ENCODE data around the gene NEK4.

NEK4 gene

DNA sequence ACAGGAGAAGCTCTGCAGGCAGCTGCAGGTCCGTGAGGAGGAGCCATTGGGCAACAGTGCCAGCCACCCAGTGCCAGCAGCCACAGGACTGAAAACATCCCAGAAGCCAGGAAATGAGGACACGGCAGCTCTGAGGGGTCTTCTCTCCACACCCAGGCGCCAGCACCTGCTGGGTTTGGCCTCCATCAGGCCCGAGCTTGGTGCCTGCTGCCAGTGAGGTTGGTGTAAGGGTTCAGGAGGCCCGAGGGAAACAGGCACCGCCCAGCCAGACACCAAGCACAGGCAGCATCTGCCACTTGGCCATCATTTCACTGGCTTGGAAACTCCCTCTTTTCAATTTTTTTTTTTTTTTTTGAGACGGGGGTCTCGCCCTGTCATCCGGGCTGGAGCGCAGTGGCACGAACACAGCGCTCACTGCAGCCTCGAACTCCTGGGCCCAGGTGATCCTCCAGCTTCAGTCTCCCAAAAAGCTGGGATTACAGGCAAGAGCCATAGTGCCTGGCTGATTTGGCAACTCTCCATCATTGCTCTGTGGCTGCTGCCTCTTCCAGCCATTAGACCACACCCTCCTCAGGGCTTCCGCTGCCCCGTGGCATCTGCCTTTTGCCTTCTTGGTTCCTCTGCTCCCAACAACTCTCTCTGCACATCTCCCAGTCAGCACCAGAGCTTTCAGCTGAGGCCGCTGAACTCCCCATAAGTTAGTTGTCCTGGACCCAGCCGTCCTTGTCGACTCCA is 22.4 kb upstream of the NEK4 start:
- no peak for DNase-seq (ENCODE audit: low read depth)

- DNase-seq (ENCODE audit: low read depth), result no peak
Measured at GRCh38 chr3:52792413-52792812, 21.7 kb upstream of the NEK4 start.

- no peak for DNase-seq (ENCODE audit: low read depth)
Measured at GRCh38 chr3:52791928-52792327, 21.2 kb upstream of the NEK4 start.

- no peak for DNase-seq (ENCODE audit: low read depth)
Measured at GRCh38 chr3:52791366-52791765, 20.6 kb upstream of the NEK4 start.

DNA sequence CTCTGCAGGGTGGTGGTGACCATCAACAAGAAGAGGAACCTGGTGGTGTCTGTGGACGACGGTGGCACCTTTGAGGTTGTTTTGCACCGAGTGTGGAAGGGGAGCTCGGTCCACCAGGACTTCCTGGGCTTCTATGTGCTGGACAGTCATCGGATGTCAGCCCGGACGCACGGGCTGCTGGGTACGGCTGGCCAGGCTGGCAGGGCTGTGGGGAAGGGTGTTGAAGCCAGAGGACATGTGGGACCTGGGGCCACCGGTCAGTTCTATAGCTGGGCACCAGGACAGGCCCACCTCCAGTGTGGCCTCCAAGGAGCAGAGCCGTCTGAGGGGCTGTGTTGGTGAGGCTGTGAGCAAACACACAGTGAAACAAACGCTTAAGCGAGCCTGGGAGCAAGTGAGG is 20.0 kb upstream of the NEK4 start:
- no peak for DNase-seq (ENCODE audit: low read depth)

DNA sequence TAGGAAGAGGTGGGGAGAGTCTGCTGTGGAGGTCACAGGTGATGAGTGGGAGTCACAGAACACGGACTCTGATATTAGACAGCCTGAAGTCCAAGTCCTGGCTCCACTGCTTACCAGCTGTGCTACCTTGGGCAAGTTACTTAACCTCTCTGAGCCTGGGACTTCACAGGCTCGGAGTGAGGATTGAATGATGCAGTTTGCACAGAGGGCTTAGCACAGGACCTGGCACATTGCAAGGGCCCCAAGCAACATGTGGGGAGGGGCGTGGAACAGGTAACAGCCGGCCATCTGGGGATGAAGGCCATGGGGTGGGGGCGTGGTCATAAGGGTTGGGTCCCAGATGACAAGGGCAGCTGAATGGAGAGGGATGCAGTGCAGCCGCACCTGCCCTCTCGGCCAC is 19.6 kb upstream of the NEK4 start:
- no peak for DNase-seq (ENCODE audit: low read depth)

GRCh38 chr3:52789746-52790040 is 19.0 kb upstream of the NEK4 start:
- no peak for DNase-seq (ENCODE audit: low read depth)

- DNase-seq (ENCODE audit: low read depth), result no peak
Measured at GRCh38 chr3:52788890-52789745, 18.4 kb upstream of the NEK4 start.

DNA sequence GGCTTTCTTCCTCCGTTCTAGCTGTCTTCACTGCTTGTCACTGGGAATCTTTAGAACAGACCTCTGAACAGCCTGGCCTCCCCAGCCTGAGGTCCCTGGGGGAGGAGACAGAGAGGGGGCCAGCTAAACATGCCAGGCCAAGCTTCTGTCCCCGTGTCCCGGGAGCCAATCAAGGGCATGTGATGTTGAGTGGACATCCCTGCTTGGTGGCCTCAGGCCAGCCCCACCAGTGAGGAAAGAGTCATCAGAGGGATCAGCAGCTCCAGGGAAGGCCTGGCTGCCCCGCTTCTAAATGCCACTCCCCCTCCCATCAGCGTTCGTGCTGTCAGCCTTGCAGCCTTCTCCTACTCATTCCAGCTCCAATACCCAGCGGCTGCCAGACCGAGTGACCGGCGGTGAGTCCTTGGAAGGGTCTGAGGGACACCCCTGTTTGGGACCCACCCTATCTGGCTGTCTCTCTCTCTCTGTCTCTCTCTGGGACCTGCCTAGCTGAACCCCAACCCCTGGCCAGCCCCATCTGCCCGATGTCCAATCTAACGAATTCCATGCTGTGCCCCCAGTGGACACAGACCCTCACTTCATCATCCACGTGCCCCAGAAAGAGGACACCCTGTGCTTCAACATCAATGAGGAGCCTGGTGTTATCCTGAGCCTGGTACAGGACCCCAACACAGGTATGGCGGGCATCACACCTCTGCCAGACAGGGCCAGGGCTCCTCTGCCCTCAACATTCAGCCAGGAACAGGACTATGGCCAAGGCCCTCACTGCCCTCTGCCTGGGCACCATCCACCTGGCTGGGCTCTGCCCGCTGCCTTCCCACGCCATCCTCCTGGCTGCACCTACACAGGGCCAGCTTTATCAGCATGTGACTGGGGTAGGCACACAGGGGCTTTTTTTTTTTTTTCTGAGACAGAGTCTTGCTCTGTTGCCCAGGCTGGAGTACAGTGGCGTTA is 17.2 kb upstream of the NEK4 start:
- DNase-seq (ENCODE audit: low read depth), result no peak

DNA sequence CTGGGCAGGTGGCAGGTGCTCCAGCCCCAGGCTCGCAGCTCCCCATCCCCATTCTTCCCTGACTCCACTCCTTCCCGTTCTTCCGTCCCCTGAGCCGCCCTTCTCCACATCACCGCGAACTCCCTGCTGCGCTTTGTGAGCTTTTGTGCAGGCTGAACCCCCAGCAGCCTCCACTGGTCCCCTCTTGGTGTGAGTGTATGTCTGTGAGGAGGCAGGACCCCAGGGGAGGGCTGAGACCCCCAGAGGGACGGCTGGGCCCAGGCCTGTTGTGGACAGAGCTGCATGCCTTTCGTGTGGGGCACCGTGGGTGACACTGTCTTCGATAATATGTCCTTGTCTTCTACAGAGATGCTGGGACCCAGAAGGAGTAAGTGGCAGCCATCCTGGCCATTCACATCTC is 16.5 kb upstream of the NEK4 start:
- no peak for DNase-seq (ENCODE audit: low read depth)

GRCh38 chr3:52786330-52787215 is 15.8 kb upstream of the NEK4 start:
- no peak for DNase-seq (ENCODE audit: low read depth)

DNA sequence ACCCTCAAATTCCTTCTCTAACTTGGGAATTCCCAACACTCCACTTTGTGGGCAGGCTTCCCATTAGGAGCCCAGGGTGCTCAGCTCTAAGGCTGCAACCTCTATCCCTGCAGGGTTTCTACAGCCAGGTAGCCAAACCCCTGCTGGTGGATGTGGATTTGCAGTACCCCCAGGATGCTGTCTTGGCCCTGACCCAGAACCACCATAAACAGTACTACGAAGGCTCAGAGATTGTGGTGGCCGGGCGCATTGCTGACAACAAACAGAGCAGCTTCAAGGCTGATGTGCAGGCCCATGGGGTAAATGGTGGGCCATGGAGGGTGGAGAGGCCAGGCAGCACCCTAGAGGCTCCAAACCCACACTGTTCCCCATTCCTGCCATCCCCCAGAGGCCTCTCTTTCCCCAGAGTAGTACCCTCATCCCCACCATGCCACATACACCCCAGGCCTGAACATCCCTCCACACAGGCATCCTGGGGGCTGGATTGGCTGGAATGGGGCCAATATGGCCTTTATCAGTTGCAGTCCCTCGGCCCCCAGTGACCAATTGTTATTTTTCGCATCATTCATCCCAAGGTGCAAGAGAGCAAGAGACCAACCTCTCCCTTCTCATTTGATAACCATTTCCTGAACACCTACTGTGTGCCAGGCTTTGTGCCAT is 14.3 kb upstream of the NEK4 start:
- DNase-seq (ENCODE audit: low read depth), result no peak

GRCh38 chr3:52784021-52784621 is 13.4 kb upstream of the NEK4 start:
- DNase-seq (ENCODE audit: low read depth), result no peak

DNA sequence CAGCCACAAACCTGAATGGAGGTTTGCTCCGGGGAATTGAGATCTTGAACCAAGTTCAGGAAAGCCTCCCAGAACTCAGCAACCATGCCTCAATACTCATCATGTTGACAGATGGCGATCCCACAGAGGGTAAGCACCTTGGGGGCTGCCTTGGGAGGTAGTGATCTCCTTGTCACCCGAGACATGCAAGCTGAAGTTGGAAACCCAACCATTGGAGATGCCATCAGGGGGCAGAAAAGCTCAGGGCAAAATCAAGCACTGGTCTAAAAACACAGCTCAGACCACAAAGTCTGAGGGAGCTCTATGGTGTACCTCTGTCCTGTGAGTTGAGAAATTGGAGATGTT is 12.4 kb upstream of the NEK4 start:
- no peak for DNase-seq (ENCODE audit: low read depth)

- no peak for DNase-seq (ENCODE audit: low read depth)
Measured at GRCh38 chr3:52782412-52783210, 11.9 kb upstream of the NEK4 start.

DNA sequence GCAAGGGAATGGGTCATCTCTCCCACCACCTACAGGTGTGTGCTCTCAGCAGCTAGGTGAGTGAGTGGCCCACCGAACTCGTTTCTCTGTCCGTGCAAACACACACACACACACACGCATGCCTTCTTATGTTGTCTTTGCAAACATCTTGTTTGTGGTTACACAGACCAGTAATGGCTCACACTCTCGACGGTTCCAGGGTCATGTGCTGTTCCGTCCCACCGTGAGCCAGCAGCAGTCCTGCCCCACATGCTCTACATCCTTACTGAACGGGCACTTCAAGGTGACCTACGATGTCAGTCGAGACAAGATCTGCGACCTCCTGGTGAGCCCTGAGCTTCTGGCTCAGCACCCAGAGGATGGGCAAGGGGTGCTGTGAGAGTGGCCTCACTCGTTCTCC is 11.0 kb upstream of the NEK4 start:
- no peak for DNase-seq (ENCODE audit: low read depth)

DNA sequence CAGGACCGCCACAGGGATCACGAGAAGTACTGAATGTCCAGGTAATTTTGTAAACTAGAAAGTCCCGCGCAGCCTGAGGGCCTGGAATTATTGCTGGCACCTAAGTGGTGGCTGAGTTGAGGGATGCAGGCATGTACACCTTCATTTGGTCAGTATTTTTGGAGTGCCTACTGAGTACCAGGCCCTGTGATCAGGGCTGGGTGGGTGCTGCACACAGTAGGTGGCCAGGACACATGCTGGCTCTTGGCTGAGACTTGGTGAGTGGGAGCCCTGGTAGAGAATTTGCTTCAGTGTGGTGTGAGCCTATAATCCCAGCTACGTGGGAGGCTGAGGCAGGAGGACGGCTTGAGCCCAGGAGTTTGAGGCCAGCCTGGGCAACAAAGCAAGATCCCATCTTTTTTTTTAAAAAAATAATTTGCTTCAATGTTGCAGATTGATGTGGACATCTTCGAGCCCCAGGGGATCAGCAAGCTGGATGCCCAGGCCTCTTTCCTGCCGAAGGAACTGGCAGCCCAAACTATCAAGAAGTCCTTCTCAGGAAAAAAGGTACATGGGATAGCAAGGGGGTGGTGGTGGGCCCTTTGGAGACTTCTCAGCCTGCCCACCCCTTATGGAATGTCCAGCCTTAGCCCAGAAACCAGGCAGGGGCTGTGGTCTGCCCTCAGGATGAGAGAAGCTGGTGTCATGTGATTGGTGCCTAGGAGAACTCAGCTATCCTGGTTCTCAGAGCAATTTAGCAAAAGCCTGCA is 9.3 kb upstream of the NEK4 start:
- no peak for DNase-seq (ENCODE audit: low read depth)

- no peak for DNase-seq (ENCODE audit: low read depth)
Measured at GRCh38 chr3:52779011-52779836, 8.5 kb upstream of the NEK4 start.

All from GM04503 (cell line).